Ramos (cell line): ENCODE results near the gene G2E3.
"Not testable (repeated sequence)": the region's sequence is repeated elsewhere in the genome, so short reads cannot be mapped to it uniquely, and the experiment has no call there.

Source experiments
- in situ Hi-C: fragments of 300-500 bp; cut with MboI; formaldehyde crosslinking; loops from one replicate; pipeline ENCODE4 v1.14.3; 2022; ENCODE audit warnings: low sequenced_read_pairs; ENCODE audit not compliant: unreplicated experiment

G2E3 gene

GRCh38 chr14:30600922-30601918 is 42.3 kb downstream of the G2E3 start:
- in situ Hi-C loops = no loop called here

GRCh38 chr14:30603402-30603801 is 44.4 kb downstream of the G2E3 start:
- in situ Hi-C loops = no loop called here

GRCh38 chr14:30604696-30605095 is 45.7 kb downstream of the G2E3 start:
- in situ Hi-C loops = not testable (repeated sequence)

GRCh38 chr14:30607156-30607780 is 48.3 kb downstream of the G2E3 start:
- in situ Hi-C loops = no loop called here

GRCh38 chr14:30608533-30609006 is 49.6 kb downstream of the G2E3 start:
- in situ Hi-C loops = no loop called here

GRCh38 chr14:30610787-30611343 is 51.9 kb downstream of the G2E3 start:
- in situ Hi-C loops = no loop called here

- in situ Hi-C loops = no loop called here
Measured at GRCh38 chr14:30614155-30614554, 55.2 kb downstream of the G2E3 start.

- in situ Hi-C loops = no loop called here
Measured at GRCh38 chr14:30620178-30620577, 61.2 kb downstream of the G2E3 start.

GRCh38 chr14:30621354-30621939 is 62.5 kb downstream of the G2E3 start:
- in situ Hi-C loops = no loop called here

- in situ Hi-C loops = no loop called here
Measured at GRCh38 chr14:30621940-30622830, 63.2 kb downstream of the G2E3 start, which contains the start of gene SCFD1. SCFD1 (plus strand) TSS chr14:30622319; CDS start chr14:30622339, 20 bp downstream.

- in situ Hi-C loops = no loop called here
Measured at GRCh38 chr14:30623412-30624131, 64.6 kb downstream of the G2E3 start.

GRCh38 chr14:30624132-30624423 is 65.1 kb downstream of the G2E3 start:
- in situ Hi-C loops = no loop called here

GRCh38 chr14:30625533-30625932 is 66.6 kb downstream of the G2E3 start:
- in situ Hi-C loops = no loop called here

GRCh38 chr14:30629432-30629831 is 70.5 kb downstream of the G2E3 start:
- in situ Hi-C loops = not testable (repeated sequence)

- in situ Hi-C loops = no loop called here
Measured at GRCh38 chr14:30630248-30630647, 71.3 kb downstream of the G2E3 start.

- in situ Hi-C loops = no loop called here
Measured at GRCh38 chr14:30632730-30633129, 73.8 kb downstream of the G2E3 start.

- in situ Hi-C loops = no loop called here
Measured at GRCh38 chr14:30638926-30639325, 80.0 kb downstream of the G2E3 start.

GRCh38 chr14:30641207-30641606 is 82.2 kb downstream of the G2E3 start:
- in situ Hi-C loops = no loop called here

- in situ Hi-C loops = not testable (repeated sequence)
Measured at GRCh38 chr14:30644462-30644861, 85.5 kb downstream of the G2E3 start.
